Mesenchymal stem cell (in vitro differentiated cells and primary cell): ENCODE results near the gene RBL2.
"Not testable (repeated sequence)": the region's sequence is repeated elsewhere in the genome, so short reads cannot be mapped to it uniquely, and the experiment has no call there.

ENCODE experiments used
- DNase-seq: peaks from one replicate; pipeline ENCODE4 v3.0.0-alpha.2; 2013
- H2AFZ ChIP-seq: one replicate; pipeline ENCODE4 v1.6.1; 2013; ENCODE audit warnings: low read depth, mild to moderate bottlenecking, control low read depth, inconsistent platforms, low read length, moderate library complexity
- H2AK5ac ChIP-seq: 2 replicates; pipeline ENCODE4 v1.6.1; 2013; ENCODE audit warnings: low read length, moderate library complexity, mild to moderate bottlenecking, inconsistent platforms; ENCODE audit not compliant: severe bottlenecking
- H2BK120ac ChIP-seq: one replicate; pipeline ENCODE4 v1.6.1; 2013; ENCODE audit warnings: low read depth, mild to moderate bottlenecking, inconsistent platforms, low read length, moderate library complexity
- H2BK12ac ChIP-seq, 2 experiments: one replicate each; pipeline ENCODE4 v1.6.1; 2013; ENCODE audit warnings: inconsistent platforms in 2 of 2, low read length in 2 of 2, mild to moderate bottlenecking in 2 of 2, moderate library complexity in 2 of 2, control low read depth in 1 of 2
- H2BK15ac ChIP-seq: one replicate; pipeline ENCODE4 v1.6.1; 2013; ENCODE audit warnings: mild to moderate bottlenecking, low read depth, inconsistent platforms; ENCODE audit not compliant: poor library complexity, severe bottlenecking
- H2BK5ac ChIP-seq: 2 replicates; pipeline ENCODE4 v1.6.1; 2013; ENCODE audit warnings: low read depth, mild to moderate bottlenecking, low read length, control low read depth, inconsistent platforms; ENCODE audit not compliant: poor library complexity, severe bottlenecking
- H3K14ac ChIP-seq, 2 experiments: one replicate each; pipeline ENCODE4 v1.6.1; 2013; ENCODE audit warnings: inconsistent platforms in 2 of 2, low read length in 2 of 2, control low read depth in 1 of 2, mild to moderate bottlenecking in 1 of 2, moderate library complexity in 1 of 2
- H3K18ac ChIP-seq, 2 experiments: one replicate each; pipeline ENCODE4 v1.6.1; 2013; ENCODE audit warnings: inconsistent platforms in 2 of 2, low read length in 2 of 2, control low read depth in 1 of 2, low read depth in 1 of 2, mild to moderate bottlenecking in 1 of 2
- H3K23ac ChIP-seq, 2 experiments: one replicate each; pipeline ENCODE4 v1.6.1; 2013; ENCODE audit warnings: inconsistent platforms in 2 of 2, low read length in 2 of 2, mild to moderate bottlenecking in 2 of 2, moderate library complexity in 2 of 2, control low read depth in 1 of 2
- H3K27ac ChIP-seq: 2 replicates; pipeline ENCODE4 v1.5.1; 2013; ENCODE audit warnings: mild to moderate bottlenecking, moderate library complexity, low read length, control low read depth, inconsistent platforms; ENCODE audit not compliant: poor library complexity, severe bottlenecking
- H3K27me3 ChIP-seq, 2 experiments: 2 replicates each; pipeline versions ENCODE4 v1.6.1 to v1.7.0; 2013; ENCODE audit warnings: low read length in 2 of 2, mild to moderate bottlenecking in 2 of 2, moderate library complexity in 2 of 2, control low read depth in 1 of 2, inconsistent platforms in 1 of 2; ENCODE audit not compliant: control insufficient read depth in 1 of 2, insufficient read depth in 1 of 2
- H3K36me3 ChIP-seq, 2 experiments: 2 replicates each; pipeline versions ENCODE4 v1.6.1 to v1.7.0; 2013; ENCODE audit warnings: low read length in 2 of 2, control low read depth in 1 of 2, inconsistent platforms in 1 of 2, low read depth in 1 of 2, mild to moderate bottlenecking in 1 of 2; ENCODE audit not compliant: insufficient read depth in 2 of 2, control insufficient read depth in 1 of 2
- H3K4ac ChIP-seq, 2 experiments: one replicate each; pipeline ENCODE4 v1.6.1; 2013; ENCODE audit warnings: inconsistent platforms in 2 of 2, low read length in 2 of 2, mild to moderate bottlenecking in 2 of 2, moderate library complexity in 2 of 2, control low read depth in 1 of 2, low read depth in 1 of 2
- H3K4me1 ChIP-seq: 2 replicates; pipeline ENCODE4 v1.6.1; 2013; ENCODE audit warnings: low read depth, low read length, control low read depth; ENCODE audit not compliant: control insufficient read depth, insufficient read depth
- H3K4me2 ChIP-seq: 2 replicates; pipeline ENCODE4 v1.6.1; 2013; ENCODE audit warnings: low read length, mild to moderate bottlenecking, inconsistent platforms; ENCODE audit not compliant: poor library complexity, severe bottlenecking
- H3K4me3 ChIP-seq, 2 experiments: 2 replicates each; pipeline versions ENCODE4 v1.5.1 to v1.7.0; 2013; ENCODE audit warnings: low read length in 2 of 2, mild to moderate bottlenecking in 2 of 2, control low read depth in 1 of 2, low read depth in 1 of 2; ENCODE audit not compliant: insufficient read depth in 1 of 2
- H3K79me1 ChIP-seq: replicated peaks from 2 replicates; pipeline ENCODE4 v1.6.1; 2013; ENCODE audit warnings: mild to moderate bottlenecking, control low read depth, low read length, inconsistent platforms; ENCODE audit not compliant: poor library complexity, severe bottlenecking
- H3K9ac ChIP-seq: 2 replicates; pipeline ENCODE4 v1.7.0; 2013; ENCODE audit warnings: mild to moderate bottlenecking, low read length, moderate library complexity
- H3K9me3 ChIP-seq: 2 replicates; pipeline ENCODE4 v1.7.0; 2013; ENCODE audit warnings: mild to moderate bottlenecking, low read length; ENCODE audit not compliant: control insufficient read depth
- H4K8ac ChIP-seq: one replicate; pipeline ENCODE4 v1.6.1; 2013; ENCODE audit warnings: inconsistent platforms, mild to moderate bottlenecking, low read length, moderate library complexity
- H4K91ac ChIP-seq: one replicate; pipeline ENCODE4 v1.6.1; 2013; ENCODE audit warnings: mild to moderate bottlenecking, low read length, inconsistent platforms
- WGBS: methylation state at CpG from one replicate; pipeline ENCODE4 v1.1.7; 2013; ENCODE audit warnings: mixed read lengths; 5-methylcytosine and 5-hydroxymethylcytosine counted together

RBL2 gene

DNA sequence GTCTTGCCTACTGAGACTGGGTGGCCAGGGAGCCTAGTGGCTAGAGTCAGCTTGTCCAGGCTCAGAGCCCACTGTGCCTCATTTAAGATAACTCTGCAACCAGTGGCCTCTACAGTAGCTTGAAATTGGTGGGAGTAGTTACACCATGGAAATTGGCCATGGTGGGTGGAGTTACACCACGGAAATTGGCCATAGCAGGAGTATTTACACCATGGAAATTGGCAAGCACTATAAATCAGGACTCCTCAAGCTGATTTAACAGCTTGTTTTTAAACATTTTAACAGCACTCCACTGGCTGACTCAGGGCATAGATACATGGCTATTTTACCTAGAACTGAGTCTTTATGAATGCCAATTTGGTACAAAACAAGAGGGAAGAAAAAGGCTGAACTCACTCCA is 96.5 kb downstream of the RBL2 start:
- H3K23ac ChIP-seq, result no peak overlapping the region
- H3K36me3 ChIP-seq, result no peaks in the 10 kb centered on the region
- H3K18ac ChIP-seq, result no peak overlapping the region
- H2BK5ac ChIP-seq, result no peak overlapping the region
- WGBS, result 43% methylated on average over 1 of the region's 1 CpG
- H3K4me1 ChIP-seq, result no peaks in the 10 kb centered on the region
- H3K27ac ChIP-seq, result no peak overlapping the region
- H2AFZ ChIP-seq, result no peak overlapping the region
- H3K9me3 ChIP-seq, result no peaks in the 10 kb centered on the region
- H2BK12ac ChIP-seq, result no peak overlapping the region
- H3K4ac ChIP-seq, result no peak overlapping the region
- H4K91ac ChIP-seq, result no peak overlapping the region
- no peaks in the 10 kb centered on the region for H3K79me1 ChIP-seq
- no peak overlapping the region for H3K9ac ChIP-seq
- no peak overlapping the region for H3K4me3 ChIP-seq
- H3K14ac ChIP-seq, result no peak overlapping the region
- DNase-seq, result no peak
- H3K27me3 ChIP-seq, result peaks cover 0 to 5% of the 10 kb centered on the region in 2 experiments
- no peak overlapping the region for H2BK15ac ChIP-seq
- H3K4me2 ChIP-seq, result no peak overlapping the region
- H2BK120ac ChIP-seq, result no peak overlapping the region
- H2AK5ac ChIP-seq, result no peak overlapping the region
- H4K8ac ChIP-seq, result no peak overlapping the region

DNA sequence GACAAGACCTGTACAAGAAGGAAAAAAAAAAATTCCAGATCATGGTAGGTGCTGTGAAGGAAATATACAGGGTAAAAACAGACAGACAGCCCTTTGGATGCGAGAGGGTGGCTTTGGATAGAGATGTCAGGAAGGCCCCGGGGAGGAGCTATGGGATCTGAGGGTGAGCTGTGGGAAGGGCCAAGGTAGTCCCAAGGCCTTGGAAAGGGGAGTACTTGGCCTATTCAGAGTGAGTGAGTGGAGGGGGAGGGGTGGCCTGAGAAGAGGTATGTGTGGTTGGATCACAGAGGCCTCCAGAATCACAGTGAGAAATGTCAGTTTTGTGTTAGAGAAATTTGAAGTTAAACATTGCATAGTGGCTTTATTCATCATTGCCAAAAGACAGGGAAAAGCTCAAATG is 99.9 kb downstream of the RBL2 start:
- Histone ChIP-seq H2BK5ac (no peak overlapping the region), H3K4me3 (no peak overlapping the region), H3K23ac (no peak overlapping the region), H2AK5ac (no peak overlapping the region), H2BK12ac (no peak overlapping the region), H3K27ac (no peak overlapping the region), H3K79me1 (no peaks in the 10 kb centered on the region), H3K4ac (no peak overlapping the region), H3K14ac (no peak overlapping the region), H2AFZ (no peak overlapping the region), H3K18ac (no peak overlapping the region), H3K36me3 (no peaks in the 10 kb centered on the region), H3K4me1 (no peaks in the 10 kb centered on the region), H3K9me3 (no peaks in the 10 kb centered on the region), H3K4me2 (no peak overlapping the region), H2BK15ac (no peak overlapping the region), H4K8ac (no peak overlapping the region), H4K91ac (no peak overlapping the region), H3K27me3 (peaks cover 5 to 10% of the 10 kb centered on the region in 2 experiments), H2BK120ac (no peak overlapping the region), H3K9ac (no peak overlapping the region)
- DNase-seq, result no peak
- WGBS, result 91% methylated on average over 2 of the region's 2 CpGs

DNA sequence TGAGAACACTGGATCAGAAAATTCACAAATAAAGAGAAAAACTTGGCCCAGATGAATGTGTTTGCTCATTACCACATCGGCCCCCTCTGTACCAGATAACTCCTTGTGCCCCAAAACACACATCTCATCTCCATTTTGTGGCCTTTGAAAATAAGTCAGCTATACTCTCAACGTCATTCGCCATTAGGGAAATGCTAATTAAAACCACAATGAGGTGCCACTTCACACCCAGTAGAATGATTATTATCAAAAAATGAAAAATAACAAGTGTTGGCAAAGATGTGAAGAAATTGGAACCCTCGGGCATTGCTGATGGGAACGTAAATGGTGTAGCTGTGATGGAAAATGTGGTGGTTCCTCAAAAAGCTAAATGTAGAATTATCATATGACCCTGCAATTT is 103.4 kb downstream of the RBL2 start:
- no peak overlapping the region for H3K23ac ChIP-seq
- H3K4me3 ChIP-seq, result no peak overlapping the region
- no peak overlapping the region for H4K91ac ChIP-seq
- DNase-seq, result no peak
- no peak overlapping the region for H3K4me2 ChIP-seq
- H2BK15ac ChIP-seq, result no peak overlapping the region
- H3K9ac ChIP-seq, result no peak overlapping the region
- H2AK5ac ChIP-seq, result no peak overlapping the region
- H3K14ac ChIP-seq, result no peak overlapping the region
- H3K9me3 ChIP-seq, result no peaks in the 10 kb centered on the region
- no peak overlapping the region for H2BK120ac ChIP-seq
- no peaks in the 10 kb centered on the region for H3K79me1 ChIP-seq
- H2BK5ac ChIP-seq, result no peak overlapping the region
- H3K4ac ChIP-seq, result no peak overlapping the region
- H3K27ac ChIP-seq, result no peak overlapping the region
- no peak overlapping the region for H4K8ac ChIP-seq
- no peaks in the 10 kb centered on the region for H3K36me3 ChIP-seq
- H3K27me3 ChIP-seq, result peaks cover 0 to 10% of the 10 kb centered on the region in 2 experiments
- H2BK12ac ChIP-seq, result no peak overlapping the region
- H3K18ac ChIP-seq, result no peak overlapping the region
- no peaks in the 10 kb centered on the region for H3K4me1 ChIP-seq
- 95% methylated on average over 5 of the region's 5 CpGs for WGBS
- H2AFZ ChIP-seq, result no peak overlapping the region

DNA sequence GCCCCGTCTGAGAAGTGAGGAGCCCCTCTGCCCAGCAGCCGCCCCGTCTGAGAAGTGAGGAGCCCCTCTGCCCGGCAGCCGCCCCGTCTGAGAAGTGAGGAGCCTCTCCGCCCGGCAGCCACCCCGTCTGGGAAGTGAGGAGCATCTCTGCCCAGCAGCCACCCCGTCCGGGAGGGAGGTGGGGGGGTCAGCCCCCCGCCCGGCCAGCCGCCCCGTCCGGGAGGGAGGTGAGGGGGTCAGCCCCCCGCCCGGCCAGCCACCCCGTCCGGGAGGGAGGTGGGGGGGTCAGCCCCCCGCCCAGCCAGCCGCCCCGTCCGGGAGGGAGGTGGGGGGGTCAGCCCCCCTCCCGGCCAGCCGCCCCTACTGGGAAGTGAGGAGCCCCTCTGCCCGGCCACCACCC is 105.1 kb downstream of the RBL2 start:
- H2AFZ ChIP-seq, H4K91ac ChIP-seq, H4K8ac ChIP-seq, H2BK5ac ChIP-seq, H3K4ac ChIP-seq, H2BK12ac ChIP-seq, H3K18ac ChIP-seq, H3K4me3 ChIP-seq, DNase-seq, H3K36me3 ChIP-seq, H3K23ac ChIP-seq, H2BK15ac ChIP-seq, H3K27ac ChIP-seq, H3K4me1 ChIP-seq, H3K14ac ChIP-seq, H3K4me2 ChIP-seq, H3K9me3 ChIP-seq, H3K79me1 ChIP-seq, H2AK5ac ChIP-seq, H2BK120ac ChIP-seq, H3K9ac ChIP-seq: not testable (repeated sequence)
- WGBS, result 95% methylated on average over 14 of the region's 27 CpGs
- H3K27me3 ChIP-seq, result peaks cover 0 to 13% of the 10 kb centered on the region in 2 experiments
